ENCODE measurements around the gene LCE7A.

Gene LCE7A

GRCh38 chr1:152884085-152884484, 24.3 kb downstream of the LCE7A start:
- Histone ChIP-seq H3K27me3 (peaks cover 8% of the 10 kb centered on the region; the same call in 1 of the 2 replicates), H3K4me1 (no peaks in the 10 kb centered on the region), H3K36me3 (no peaks in the 10 kb centered on the region), H3K9me3 (no peaks in the 10 kb centered on the region), H3K4me3 (ENCODE audit: low read depth, low read length) (no peak overlapping the region)
- TF ChIP-seq, protein P1, sequence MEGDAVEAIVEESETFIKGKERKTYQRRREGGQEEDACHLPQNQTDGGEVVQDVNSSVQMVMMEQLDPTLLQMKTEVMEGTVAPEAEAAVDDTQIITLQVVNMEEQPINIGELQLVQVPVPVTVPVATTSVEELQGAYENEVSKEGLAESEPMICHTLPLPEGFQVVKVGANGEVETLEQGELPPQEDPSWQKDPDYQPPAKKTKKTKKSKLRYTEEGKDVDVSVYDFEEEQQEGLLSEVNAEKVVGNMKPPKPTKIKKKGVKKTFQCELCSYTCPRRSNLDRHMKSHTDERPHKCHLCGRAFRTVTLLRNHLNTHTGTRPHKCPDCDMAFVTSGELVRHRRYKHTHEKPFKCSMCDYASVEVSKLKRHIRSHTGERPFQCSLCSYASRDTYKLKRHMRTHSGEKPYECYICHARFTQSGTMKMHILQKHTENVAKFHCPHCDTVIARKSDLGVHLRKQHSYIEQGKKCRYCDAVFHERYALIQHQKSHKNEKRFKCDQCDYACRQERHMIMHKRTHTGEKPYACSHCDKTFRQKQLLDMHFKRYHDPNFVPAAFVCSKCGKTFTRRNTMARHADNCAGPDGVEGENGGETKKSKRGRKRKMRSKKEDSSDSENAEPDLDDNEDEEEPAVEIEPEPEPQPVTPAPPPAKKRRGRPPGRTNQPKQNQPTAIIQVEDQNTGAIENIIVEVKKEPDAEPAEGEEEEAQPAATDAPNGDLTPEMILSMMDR (IDR thresholded peaks at IDR 0.05; ENCODE audit: low read depth, low read length): no peak
- DNase-seq: no peak

- Histone ChIP-seq H3K4me3 (ENCODE audit: low read depth, low read length) (no peak overlapping the region), H3K4me1 (no peaks in the 10 kb centered on the region), H3K9me3 (no peaks in the 10 kb centered on the region), H3K27me3 (peaks cover 8% of the 10 kb centered on the region; the same call in 1 of the 2 replicates), H3K36me3 (no peaks in the 10 kb centered on the region)
- DNase-seq: no peak
- TF ChIP-seq, protein P1 (IDR thresholded peaks at IDR 0.05; ENCODE audit: low read depth, low read length): no peak
These were observed 24.7 kb downstream of the LCE7A start for GRCh38 chr1:152884506-152884905.

GRCh38 chr1:152884966-152885624, 25.3 kb downstream of the LCE7A start:
- DNase-seq: no peak
- Histone ChIP-seq H3K27me3 (peaks cover 8% of the 10 kb centered on the region; the same call in 1 of the 2 replicates), H3K4me1 (no peaks in the 10 kb centered on the region), H3K4me3 (ENCODE audit: low read depth, low read length) (no peak overlapping the region), H3K36me3 (no peaks in the 10 kb centered on the region), H3K9me3 (no peaks in the 10 kb centered on the region)
- TF ChIP-seq, protein P1 (IDR thresholded peaks at IDR 0.05; ENCODE audit: low read depth, low read length): no peak

- TF ChIP-seq, protein P1 (IDR thresholded peaks at IDR 0.05; ENCODE audit: low read depth, low read length): no peak
- Histone ChIP-seq H3K4me1 (no peaks in the 10 kb centered on the region), H3K9me3 (no peaks in the 10 kb centered on the region), H3K36me3 (no peaks in the 10 kb centered on the region), H3K4me3 (ENCODE audit: low read depth, low read length) (no peak overlapping the region), H3K27me3 (peaks cover 8% of the 10 kb centered on the region; the same call in 1 of the 2 replicates)
- no peak for DNase-seq
These were observed 26.3 kb downstream of the LCE7A start for GRCh38 chr1:152886085-152886484.

DNA sequence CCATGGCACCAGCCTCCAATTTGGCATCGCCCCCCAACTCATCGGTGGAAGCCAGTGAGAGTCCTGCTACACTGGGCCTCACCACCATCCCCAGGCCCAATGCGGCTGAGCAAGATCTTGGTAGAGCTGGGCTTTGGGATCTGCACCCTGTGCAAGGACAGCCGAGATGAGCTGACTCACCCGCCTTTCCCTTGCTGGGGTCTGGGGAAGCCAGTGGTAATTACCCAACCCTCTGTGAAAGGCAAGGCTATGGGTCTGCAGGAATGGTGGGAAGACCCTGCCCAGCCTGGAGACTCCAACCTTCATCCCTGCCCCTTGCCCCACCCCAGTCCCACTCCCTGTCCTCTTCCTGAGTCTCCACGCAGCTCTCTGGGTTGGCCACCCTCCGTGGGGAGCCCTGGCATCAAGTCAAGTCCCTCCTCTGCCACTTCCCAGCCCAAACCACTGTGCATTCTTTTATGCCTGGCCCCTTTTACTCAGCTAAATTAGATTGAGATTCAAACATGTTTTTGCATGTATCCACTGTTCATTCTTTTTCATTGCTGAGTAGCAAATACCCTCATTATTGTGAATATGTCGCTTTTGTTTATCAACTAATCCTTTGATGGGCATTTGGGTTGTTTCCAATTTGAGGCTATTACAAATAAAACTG, 27.1 kb downstream of the LCE7A start:
- H3K4me3 ChIP-seq (ENCODE audit: low read depth, low read length): no peak overlapping the region
- peaks cover 8% of the 10 kb centered on the region; the same call in 1 of the 2 replicates for H3K27me3 ChIP-seq
- DNase-seq: no peak
- H3K9me3 ChIP-seq: no peaks in the 10 kb centered on the region
- no peaks in the 10 kb centered on the region for H3K4me1 ChIP-seq
- H3K36me3 ChIP-seq: no peaks in the 10 kb centered on the region
- TF ChIP-seq, protein P1 (IDR thresholded peaks at IDR 0.05; ENCODE audit: low read depth, low read length): no peak

DNA sequence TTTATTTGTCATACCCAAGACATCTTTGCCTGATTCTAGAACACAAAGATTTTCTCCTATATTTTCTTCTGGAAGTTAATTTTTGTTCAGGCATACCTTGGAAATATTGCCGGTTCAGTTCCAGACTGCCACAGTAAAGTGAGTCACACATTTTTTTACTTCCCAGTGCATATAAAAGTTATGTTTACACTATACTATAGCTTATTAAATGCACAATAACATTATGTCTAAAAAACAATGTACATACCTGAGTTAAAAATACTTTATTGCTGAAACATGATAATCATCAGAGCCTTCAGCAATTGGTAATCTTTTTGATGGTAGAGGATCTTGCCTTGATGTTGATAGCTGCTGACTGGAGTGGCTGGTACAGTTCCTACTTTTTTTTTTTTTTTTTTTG, 28.3 kb downstream of the LCE7A start:
- TF ChIP-seq, protein P1 (IDR thresholded peaks at IDR 0.05; ENCODE audit: low read depth, low read length): no peak
- H3K9me3 ChIP-seq: no peaks in the 10 kb centered on the region
- H3K36me3 ChIP-seq: no peaks in the 10 kb centered on the region
- no peaks in the 10 kb centered on the region for H3K4me1 ChIP-seq
- H3K27me3 ChIP-seq: peaks cover 8% of the 10 kb centered on the region; the same call in 1 of the 2 replicates
- DNase-seq: no peak
- no peak overlapping the region for H3K4me3 ChIP-seq (ENCODE audit: low read depth, low read length)

Measured in BE2C (cell line).